ENCODE data around the gene NKAIN1. TPM values are rescaled to one million over a fixed set of nuclear protein-coding genes. Genes with fewer than 3 reads are reported as not detected.

Gene NKAIN1
- total RNA-seq, 1 donor from 2014 or later, result 263 TPM

GRCh38 chr1:31221072-31221471 is 18.6 kb downstream of the NKAIN1 start:
- Mint-ChIP-seq H3K36me3 (ENCODE audit: unreplicated experiment) (peaks cover 6% of the 10 kb centered on the region), H3K4me3 (ENCODE audit: unreplicated experiment) (peak overlapping the region; percentile 59), H3K9me3 (ENCODE audit: unreplicated experiment) (peaks cover 12% of the 10 kb centered on the region), H3K27me3 (ENCODE audit: unreplicated experiment) (peaks cover 20% of the 10 kb centered on the region), H3K27ac (ENCODE audit: unreplicated experiment) (peak overlapping the region; percentile 79), H3K4me1 (ENCODE audit: low read depth, unreplicated experiment) (peaks cover 44% of the 10 kb centered on the region)
- no peak for DNase-seq
- TF ChIP-seq CTCF (IDR thresholded peaks at IDR 0.05; ENCODE audit: partially characterized antibody, unreplicated experiment), result no peak

- Mint-ChIP-seq H3K27me3 (ENCODE audit: unreplicated experiment) (peaks cover 24% of the 10 kb centered on the region), H3K9me3 (ENCODE audit: unreplicated experiment) (peaks cover 10% of the 10 kb centered on the region), H3K36me3 (ENCODE audit: unreplicated experiment) (peaks cover 6% of the 10 kb centered on the region), H3K27ac (ENCODE audit: unreplicated experiment) (peak overlapping the region; percentile 98), H3K4me1 (ENCODE audit: low read depth, unreplicated experiment) (peaks cover 51% of the 10 kb centered on the region), H3K4me3 (ENCODE audit: unreplicated experiment) (peak overlapping the region; percentile 74)
- no peak for TF ChIP-seq CTCF (IDR thresholded peaks at IDR 0.05; ENCODE audit: partially characterized antibody, unreplicated experiment)
- DNase-seq, result no peak
Observed at GRCh38 chr1:31219489-31219888, 20.2 kb downstream of the NKAIN1 start.

GRCh38 chr1:31218705-31219104 is 21.0 kb downstream of the NKAIN1 start:
- Mint-ChIP-seq H3K9me3 (ENCODE audit: unreplicated experiment) (peaks cover 10% of the 10 kb centered on the region), H3K4me3 (ENCODE audit: unreplicated experiment) (peak overlapping the region; percentile 74), H3K27me3 (ENCODE audit: unreplicated experiment) (peaks cover 24% of the 10 kb centered on the region), H3K36me3 (ENCODE audit: unreplicated experiment) (peaks cover 6% of the 10 kb centered on the region), H3K4me1 (ENCODE audit: low read depth, unreplicated experiment) (peaks cover 46% of the 10 kb centered on the region), H3K27ac (ENCODE audit: unreplicated experiment) (peak overlapping the region; percentile 98)
- TF ChIP-seq CTCF (IDR thresholded peaks at IDR 0.05; ENCODE audit: partially characterized antibody, unreplicated experiment), result no peak
- DNase-seq, result peak; percentile 83

- no peak for TF ChIP-seq CTCF (IDR thresholded peaks at IDR 0.05; ENCODE audit: partially characterized antibody, unreplicated experiment)
- peak overlapping the region; percentile 76 for H3K27ac Mint-ChIP-seq (ENCODE audit: unreplicated experiment)
- H3K27me3 Mint-ChIP-seq (ENCODE audit: unreplicated experiment), result peaks cover 24% of the 10 kb centered on the region
- peak; percentile 41 for DNase-seq
- peaks cover 6% of the 10 kb centered on the region for H3K36me3 Mint-ChIP-seq (ENCODE audit: unreplicated experiment)
- H3K4me3 Mint-ChIP-seq (ENCODE audit: unreplicated experiment), result peak overlapping the region; percentile 45
- H3K4me1 Mint-ChIP-seq (ENCODE audit: low read depth, unreplicated experiment), result peaks cover 40% of the 10 kb centered on the region
- peaks cover 17% of the 10 kb centered on the region for H3K9me3 Mint-ChIP-seq (ENCODE audit: unreplicated experiment)
Observed at GRCh38 chr1:31216016-31216415, 23.7 kb downstream of the NKAIN1 start.

DNA sequence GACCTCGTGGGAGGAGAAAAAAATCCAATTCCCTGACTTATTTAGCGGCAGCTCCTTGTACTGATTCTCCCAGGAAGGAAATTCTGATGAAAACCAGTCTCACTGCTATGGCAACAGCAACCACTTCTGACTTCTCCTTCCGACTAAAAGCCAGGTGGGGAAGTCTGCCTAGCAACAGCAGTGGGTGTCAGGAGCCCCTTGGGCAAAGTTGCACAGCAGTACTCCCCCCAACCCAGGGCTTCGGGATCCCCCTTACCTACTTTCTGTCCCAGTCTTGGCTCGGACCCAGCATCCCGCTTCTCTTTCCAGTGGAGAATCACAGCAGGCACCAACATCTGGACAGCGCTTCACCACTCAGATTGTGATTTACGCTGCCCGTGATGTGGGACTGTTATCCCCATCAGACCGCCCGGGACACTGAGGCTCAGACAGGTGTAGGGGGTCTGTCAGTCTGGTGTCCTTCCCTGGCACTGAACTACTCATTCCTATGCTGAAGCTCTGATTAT is 24.6 kb downstream of the NKAIN1 start:
- no peak for DNase-seq
- TF ChIP-seq CTCF (IDR thresholded peaks at IDR 0.05; ENCODE audit: partially characterized antibody, unreplicated experiment), result no peak
- H3K9me3 Mint-ChIP-seq (ENCODE audit: unreplicated experiment), result peaks cover 17% of the 10 kb centered on the region

More for the DNA sequence above, 24.6 kb downstream of the NKAIN1 start:
- no peak overlapping the region for H3K4me3 Mint-ChIP-seq (ENCODE audit: unreplicated experiment)
- no peak overlapping the region for H3K27ac Mint-ChIP-seq (ENCODE audit: unreplicated experiment)
- peaks cover 42% of the 10 kb centered on the region for H3K4me1 Mint-ChIP-seq (ENCODE audit: low read depth, unreplicated experiment)
- H3K27me3 Mint-ChIP-seq (ENCODE audit: unreplicated experiment), result peaks cover 20% of the 10 kb centered on the region
- peaks cover 8% of the 10 kb centered on the region for H3K36me3 Mint-ChIP-seq (ENCODE audit: unreplicated experiment)
